ENCODE data around the gene RFPL1. TPM values are rescaled to one million over a fixed set of nuclear protein-coding genes. Genes with fewer than 3 reads are reported as not detected.
A peak's percentile ranks its signal among the peaks of the same experiment; 100 is the strongest.

Gene RFPL1
- total RNA-seq, 3 donors from 2014 or later, result not detected

DNA sequence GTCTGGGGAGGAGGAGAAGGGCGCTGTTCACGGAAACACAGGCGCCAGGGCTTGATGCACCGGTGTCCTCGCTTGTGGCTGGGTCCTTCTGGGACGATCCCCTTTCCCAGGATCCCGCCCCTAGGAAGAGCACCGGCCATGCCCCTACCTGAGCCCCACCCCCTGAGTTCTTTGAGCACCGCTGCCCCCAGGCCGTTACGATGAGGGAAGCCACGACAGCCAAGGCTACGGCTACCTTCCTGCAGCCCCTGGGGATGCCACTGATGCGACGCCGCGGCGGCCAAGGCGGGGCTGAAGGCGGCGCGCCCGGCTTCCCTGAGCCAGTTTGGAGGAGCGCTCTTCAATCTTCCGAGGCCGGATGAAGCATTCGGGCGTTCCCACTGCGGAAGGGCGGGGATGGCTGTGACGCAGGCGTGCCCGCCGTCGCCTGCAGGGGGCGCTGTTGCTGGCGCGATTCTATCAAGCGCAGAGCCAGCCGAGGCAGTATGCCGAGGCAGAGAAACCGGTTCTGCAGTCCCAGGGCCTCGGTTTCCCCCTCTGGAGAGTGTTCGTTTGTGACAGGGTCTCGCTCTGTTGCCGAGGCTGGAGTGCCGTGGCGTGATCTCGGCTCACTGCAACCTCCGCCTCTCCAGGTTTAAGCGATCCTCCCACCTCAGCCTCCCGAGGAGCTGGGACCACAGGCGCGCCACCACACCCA, 31.9 kb downstream of the RFPL1 start:
- Histone ChIP-seq H3K9me3 (no peaks in the 10 kb centered on the region), H3K27me3 (no peaks in the 10 kb centered on the region)
- intact Hi-C loops (cut with DNase I; ENCODE audit: low total_unique reads), result no loop called here

DNA sequence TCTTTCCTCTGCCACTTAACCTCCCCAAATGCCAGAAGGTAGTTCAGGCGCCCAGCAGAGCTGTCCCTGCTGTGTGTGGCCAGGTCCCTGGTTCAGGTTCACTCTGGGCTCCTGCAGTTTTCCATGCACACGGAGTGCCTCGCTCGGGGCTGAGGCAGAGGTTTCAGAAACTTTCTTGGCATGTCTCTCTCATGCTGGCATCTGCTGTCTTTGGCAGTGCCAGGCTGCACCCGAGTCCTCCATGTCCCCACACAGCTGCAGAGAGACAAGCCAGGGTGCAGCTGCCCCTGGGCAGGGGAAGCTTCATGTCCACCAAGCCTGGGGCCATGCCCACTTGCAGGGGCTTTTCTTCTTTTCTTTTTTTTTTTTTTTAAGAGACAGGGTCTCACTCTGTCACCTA, 34.6 kb downstream of the RFPL1 start:
- DNase-seq (ENCODE audit: low spot score in 2 of 2), result no peak
- H3K27me3 ChIP-seq, result no peaks in the 10 kb centered on the region
- H3K27ac ChIP-seq, result no peak overlapping the region
- H3K36me3 ChIP-seq, result no peaks in the 10 kb centered on the region
- no peak for TF ChIP-seq POLR2A (IDR thresholded peaks at IDR 0.05)
- no peak for TF ChIP-seq POLR2AphosphoS5 (IDR thresholded peaks at IDR 0.05)
- TF ChIP-seq, protein P1, sequence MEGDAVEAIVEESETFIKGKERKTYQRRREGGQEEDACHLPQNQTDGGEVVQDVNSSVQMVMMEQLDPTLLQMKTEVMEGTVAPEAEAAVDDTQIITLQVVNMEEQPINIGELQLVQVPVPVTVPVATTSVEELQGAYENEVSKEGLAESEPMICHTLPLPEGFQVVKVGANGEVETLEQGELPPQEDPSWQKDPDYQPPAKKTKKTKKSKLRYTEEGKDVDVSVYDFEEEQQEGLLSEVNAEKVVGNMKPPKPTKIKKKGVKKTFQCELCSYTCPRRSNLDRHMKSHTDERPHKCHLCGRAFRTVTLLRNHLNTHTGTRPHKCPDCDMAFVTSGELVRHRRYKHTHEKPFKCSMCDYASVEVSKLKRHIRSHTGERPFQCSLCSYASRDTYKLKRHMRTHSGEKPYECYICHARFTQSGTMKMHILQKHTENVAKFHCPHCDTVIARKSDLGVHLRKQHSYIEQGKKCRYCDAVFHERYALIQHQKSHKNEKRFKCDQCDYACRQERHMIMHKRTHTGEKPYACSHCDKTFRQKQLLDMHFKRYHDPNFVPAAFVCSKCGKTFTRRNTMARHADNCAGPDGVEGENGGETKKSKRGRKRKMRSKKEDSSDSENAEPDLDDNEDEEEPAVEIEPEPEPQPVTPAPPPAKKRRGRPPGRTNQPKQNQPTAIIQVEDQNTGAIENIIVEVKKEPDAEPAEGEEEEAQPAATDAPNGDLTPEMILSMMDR (IDR thresholded peaks at IDR 0.05), result no peak
- H3K4me1 ChIP-seq, result no peaks in the 10 kb centered on the region
- H3K4me3 ChIP-seq, result no peak overlapping the region
- intact Hi-C loops (cut with DNase I; ENCODE audit: low total_unique reads), result no loop called here
- H3K9me3 ChIP-seq, result no peaks in the 10 kb centered on the region

More for the DNA sequence above, 31.9 kb downstream of the RFPL1 start:
- no peaks in the 10 kb centered on the region for H3K4me1 ChIP-seq
- peak overlapping the region in 2 of 3 donors; percentile 47 to 67 for H3K4me3 ChIP-seq
- no peaks in the 10 kb centered on the region for H3K36me3 ChIP-seq
- peak; percentile 45 to 67 for DNase-seq (ENCODE audit: low spot score in 2 of 2)
- H3K27ac ChIP-seq, result no peak overlapping the region
- TF ChIP-seq, protein P1 (IDR thresholded peaks at IDR 0.05), result peak; percentile 56 to 83 (median 63)
- no peak for TF ChIP-seq POLR2A (IDR thresholded peaks at IDR 0.05)
- no peak for TF ChIP-seq POLR2AphosphoS5 (IDR thresholded peaks at IDR 0.05)

DNA sequence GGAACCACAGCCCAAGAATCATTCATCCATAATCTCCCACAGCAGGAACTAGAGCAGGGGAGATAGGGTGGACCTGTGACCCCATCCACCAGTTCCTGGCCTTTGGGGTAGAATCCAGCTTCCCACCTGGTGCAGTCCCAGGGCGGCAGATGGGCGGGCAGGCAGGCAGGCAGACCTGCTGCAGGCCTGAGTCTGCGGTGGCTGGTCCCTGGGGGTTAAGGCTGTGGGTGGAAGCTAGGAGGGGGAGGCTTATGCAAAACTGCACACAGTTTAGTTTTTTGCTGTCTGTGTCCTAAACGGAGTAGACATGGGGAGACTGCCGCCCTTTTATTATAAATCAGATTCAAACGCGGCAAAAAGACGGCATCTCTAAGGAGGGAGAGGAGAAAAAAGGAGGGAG, 37.2 kb downstream of the RFPL1 start:
- Histone ChIP-seq H3K4me1 (peaks cover 0 to 2% of the 10 kb centered on the region in 2 donors), H3K27me3 (peaks cover 8 to 21% of the 10 kb centered on the region in 2 donors), H3K27ac (no peak overlapping the region), H3K36me3 (no peaks in the 10 kb centered on the region), H3K4me3 (no peak overlapping the region), H3K9me3 (no peaks in the 10 kb centered on the region)
- TF ChIP-seq, protein P1 (IDR thresholded peaks at IDR 0.05), result no peak
- no peak for TF ChIP-seq POLR2A (IDR thresholded peaks at IDR 0.05)
- intact Hi-C loops (cut with DNase I; ENCODE audit: low total_unique reads), result no loop called here
- no peak for DNase-seq (ENCODE audit: low spot score in 2 of 2)

DNA sequence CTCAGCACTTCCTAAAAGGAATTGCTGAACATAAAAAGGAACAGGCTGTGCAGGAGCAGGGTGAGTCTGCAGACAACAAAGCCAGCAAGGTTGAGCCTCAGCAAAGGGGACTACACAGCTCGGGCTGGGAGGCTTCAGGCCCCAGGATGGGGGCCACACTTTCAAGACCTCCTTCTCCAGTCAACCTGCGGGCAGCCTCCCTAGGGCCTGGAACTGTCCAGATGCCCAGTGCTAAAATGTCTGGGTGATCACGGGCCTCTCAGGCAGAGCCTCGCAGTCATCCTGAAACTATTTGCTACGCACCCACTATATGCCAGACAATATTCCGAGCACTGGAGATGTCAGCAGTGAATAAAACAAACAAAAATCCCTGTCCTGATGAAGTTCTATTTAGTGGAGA, 37.7 kb downstream of the RFPL1 start:
- no peak overlapping the region for H3K27ac ChIP-seq
- H3K4me3 ChIP-seq, result no peak overlapping the region
- peaks cover 0 to 6% of the 10 kb centered on the region in 2 donors for H3K4me1 ChIP-seq
- no peaks in the 10 kb centered on the region for H3K9me3 ChIP-seq
- TF ChIP-seq, protein P1 (IDR thresholded peaks at IDR 0.05), result no peak
- TF ChIP-seq POLR2AphosphoS5 (IDR thresholded peaks at IDR 0.05), result no peak
- intact Hi-C loops (cut with DNase I; ENCODE audit: low total_unique reads), result no loop called here
- H3K36me3 ChIP-seq, result no peaks in the 10 kb centered on the region
- DNase-seq (ENCODE audit: low spot score in 2 of 2), result no peak
- H3K27me3 ChIP-seq, result peaks cover 12 to 27% of the 10 kb centered on the region in 2 donors

DNA sequence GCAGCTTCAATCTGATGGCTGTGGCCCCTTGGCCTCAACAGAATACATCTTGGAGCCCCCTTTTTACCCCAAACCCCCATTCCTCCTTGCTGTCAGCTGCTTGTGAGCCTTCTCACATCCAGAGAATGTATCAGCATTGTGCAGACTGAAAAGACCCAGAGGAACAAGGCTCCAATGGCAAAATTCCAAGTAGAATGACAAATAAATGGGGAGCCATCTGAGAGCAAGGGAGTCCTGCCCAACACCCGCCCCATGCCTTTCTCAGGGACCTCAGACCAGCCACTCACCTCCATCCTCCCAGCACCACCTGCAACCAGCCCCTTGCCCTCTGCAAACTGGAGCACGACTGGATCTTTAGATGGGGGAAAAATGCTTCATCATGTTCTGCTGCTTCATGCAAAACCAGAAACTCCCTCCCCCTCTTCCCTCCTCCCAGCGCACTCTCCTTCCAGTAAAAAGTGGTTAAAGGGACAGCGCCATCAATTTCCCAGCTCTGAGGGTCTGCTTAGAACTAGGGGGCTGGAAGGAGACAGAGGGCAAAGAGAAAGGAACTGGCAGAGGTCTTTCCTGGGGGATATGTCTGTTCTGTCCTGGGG, 39.4 kb downstream of the RFPL1 start:
- Histone ChIP-seq H3K27me3 (peaks cover 12 to 42% of the 10 kb centered on the region in 2 donors), H3K27ac (no peak overlapping the region), H3K4me3 (no peak overlapping the region), H3K36me3 (no peaks in the 10 kb centered on the region), H3K9me3 (no peaks in the 10 kb centered on the region), H3K4me1 (peaks cover 0 to 6% of the 10 kb centered on the region in 2 donors)
- no peak for DNase-seq (ENCODE audit: low spot score in 2 of 2)
- TF ChIP-seq POLR2AphosphoS5 (IDR thresholded peaks at IDR 0.05) (no peak), POLR2A (IDR thresholded peaks at IDR 0.05) (no peak)
- TF ChIP-seq, protein P1 (IDR thresholded peaks at IDR 0.05), result no peak
- intact Hi-C loops (cut with DNase I; ENCODE audit: low total_unique reads), result no loop called here
